Body of pancreas (tissue), 4 donors: Measurements from ENCODE around the gene CRYBG3. TPM values are rescaled to one million over a fixed set of nuclear protein-coding genes. Genes with fewer than 3 reads are reported as not detected.

Experiments used
- ATAC-seq: fragments of 150-250 bp; one replicate; pipeline ENCODE4 v1.9.1; 2016
- DNase-seq, 4 donors: peaks; one replicate each; pipeline ENCODE4 v3.0.0-alpha.2; 2019
- H3K27ac ChIP-seq, 4 donors: fragments of 200-600 bp; sonication (generic); 1 replicate in 3 of 4; 2 replicates in 1 of 4; pipeline versions ENCODE4 v1.5.1 to v1.6.1; 2016 to 2019; ENCODE audit warnings: mild to moderate bottlenecking in 1 of 4, mixed read lengths in 1 of 4, moderate library complexity in 1 of 4
- H3K27me3 ChIP-seq, 2 donors: fragments of 200-600 bp; sonication (generic); one replicate each; pipeline ENCODE4 v1.6.0; 2016; ENCODE audit warnings: mild to moderate bottlenecking in 1 of 2
- H3K36me3 ChIP-seq, 2 donors: fragments of 200-600 bp; sonication (generic); replicated peaks in 1 of 2; 2 replicates each; pipeline ENCODE4 v1.5.1; 2016; ENCODE audit warnings: low read depth in 2 of 2; ENCODE audit not compliant: insufficient read depth in 1 of 2
- H3K4me1 ChIP-seq: fragments of 200-600 bp; sonication (generic); one replicate; pipeline ENCODE4 v1.6.0; 2016
- H3K4me3 ChIP-seq, 2 donors: fragments of 200-600 bp; sonication (generic); 1 replicate in 1 of 2; 2 replicates in 1 of 2; pipeline ENCODE4 v1.5.1; 2016 to 2019
- H3K9me3 ChIP-seq, 3 donors: fragments of 200-600 bp; sonication (generic); 1 replicate in 2 of 3; 2 replicates in 1 of 3; pipeline ENCODE4 v1.5.1; 2016
- POLR2A ChIP-seq, 3 donors: fragments of 450-650 bp; IDR thresholded peaks; one replicate each; pipeline ENCODE4 v1.6.1; 2016; ENCODE audit warnings: antibody characterized with exemption in 3 of 3, mild to moderate bottlenecking in 2 of 3
- WGBS, 2 donors: methylation state at CpG; one replicate each; pipeline ENCODE4 v1.1.5; 2017; 5-methylcytosine and 5-hydroxymethylcytosine counted together
- intact Hi-C: fragments of 100-400 bp; cut with DNase I; formaldehyde crosslinking; loops from one replicate; pipeline ENCODE4 v1.15.1; 2023
- total RNA-seq, 2 donors: library from RNA; depleted of rRNA; stranded (reverse); fragments of >200 nt; gene quantifications; one replicate each; pipeline ENCODE4 v1.1.0, GENCODE V29; 2016
- TF ChIP-seq, protein P1 (sequence below), 7 experiments: fragments of 450-650 bp in 4 of 7; fragments of 200-600 bp in 3 of 7; sonication (generic) in 3 of 7; IDR thresholded peaks; one replicate each; pipeline ENCODE4 v1.5.1; 2016 to 2019; ENCODE audit warnings: antibody characterized with exemption in 7 of 7

The CRYBG3 gene
- 10 to 100 TPM; 14.5 to 17.1 TPM for total RNA-seq

DNA sequence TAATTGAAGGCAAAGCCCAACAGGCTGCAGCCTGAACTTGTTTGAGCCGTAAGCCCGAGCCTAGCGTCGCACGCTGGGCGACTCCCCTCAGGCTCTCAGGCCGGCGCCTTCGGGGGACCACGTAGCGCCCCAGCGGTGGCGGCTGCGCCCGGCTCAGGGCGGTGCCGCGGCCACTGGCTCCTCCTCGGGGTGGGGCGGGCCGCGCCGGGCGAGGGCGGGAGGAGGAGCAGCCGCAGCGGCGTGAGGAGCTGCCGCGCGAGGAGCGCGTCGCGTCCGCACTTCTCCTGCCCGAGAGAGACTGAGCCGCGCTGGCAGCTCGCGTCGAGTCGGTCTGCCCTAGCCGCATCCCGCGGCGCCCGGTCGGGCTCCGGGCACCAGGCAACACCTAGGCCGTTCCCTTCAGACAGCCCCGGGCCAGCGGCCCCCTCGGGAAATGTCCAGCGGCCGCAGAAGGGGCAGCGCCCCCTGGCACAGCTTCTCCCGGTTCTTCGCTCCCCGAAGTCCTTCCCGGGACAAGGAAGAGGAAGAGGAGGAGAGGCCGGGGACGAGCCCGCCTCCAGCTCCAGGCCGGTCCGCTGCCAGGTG lies at the start of gene CRYBG3:
Gene CRYBG3, plus strand, starts transcription at position 238 of the 585 bp plus-strand sequence. Its CDS starts 196 bp downstream, at position 434.
- ATAC-seq (peak; percentile 95), DNase-seq (peak; percentile 80 to 86 (median 81))
- H3K9me3 ChIP-seq: no peaks in the 10 kb centered on the region
- H3K27me3 ChIP-seq: no peaks in the 10 kb centered on the region
- H3K4me3 ChIP-seq: peak within 1 kb of the TSS; percentile 64 to 90
- H3K4me1 ChIP-seq: peaks cover 18% of the 10 kb centered on the region
- TF ChIP-seq, protein P1, sequence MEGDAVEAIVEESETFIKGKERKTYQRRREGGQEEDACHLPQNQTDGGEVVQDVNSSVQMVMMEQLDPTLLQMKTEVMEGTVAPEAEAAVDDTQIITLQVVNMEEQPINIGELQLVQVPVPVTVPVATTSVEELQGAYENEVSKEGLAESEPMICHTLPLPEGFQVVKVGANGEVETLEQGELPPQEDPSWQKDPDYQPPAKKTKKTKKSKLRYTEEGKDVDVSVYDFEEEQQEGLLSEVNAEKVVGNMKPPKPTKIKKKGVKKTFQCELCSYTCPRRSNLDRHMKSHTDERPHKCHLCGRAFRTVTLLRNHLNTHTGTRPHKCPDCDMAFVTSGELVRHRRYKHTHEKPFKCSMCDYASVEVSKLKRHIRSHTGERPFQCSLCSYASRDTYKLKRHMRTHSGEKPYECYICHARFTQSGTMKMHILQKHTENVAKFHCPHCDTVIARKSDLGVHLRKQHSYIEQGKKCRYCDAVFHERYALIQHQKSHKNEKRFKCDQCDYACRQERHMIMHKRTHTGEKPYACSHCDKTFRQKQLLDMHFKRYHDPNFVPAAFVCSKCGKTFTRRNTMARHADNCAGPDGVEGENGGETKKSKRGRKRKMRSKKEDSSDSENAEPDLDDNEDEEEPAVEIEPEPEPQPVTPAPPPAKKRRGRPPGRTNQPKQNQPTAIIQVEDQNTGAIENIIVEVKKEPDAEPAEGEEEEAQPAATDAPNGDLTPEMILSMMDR (IDR thresholded peaks at IDR 0.05): peak in 4 of 7 experiments; percentile 8 to 29 (median 27)
- peak; percentile 79 to 86 (median 84) for TF ChIP-seq POLR2A (IDR thresholded peaks at IDR 0.05)
- WGBS, 2 donors: 0% methylated on average over 15 to 65 of the region's 66 CpGs
- peak within 1 kb of the TSS; percentile 63 to 91 (median 80) for H3K27ac ChIP-seq
- H3K36me3 ChIP-seq: no peaks in the 10 kb centered on the region
- intact Hi-C loops: no loop called here

DNA sequence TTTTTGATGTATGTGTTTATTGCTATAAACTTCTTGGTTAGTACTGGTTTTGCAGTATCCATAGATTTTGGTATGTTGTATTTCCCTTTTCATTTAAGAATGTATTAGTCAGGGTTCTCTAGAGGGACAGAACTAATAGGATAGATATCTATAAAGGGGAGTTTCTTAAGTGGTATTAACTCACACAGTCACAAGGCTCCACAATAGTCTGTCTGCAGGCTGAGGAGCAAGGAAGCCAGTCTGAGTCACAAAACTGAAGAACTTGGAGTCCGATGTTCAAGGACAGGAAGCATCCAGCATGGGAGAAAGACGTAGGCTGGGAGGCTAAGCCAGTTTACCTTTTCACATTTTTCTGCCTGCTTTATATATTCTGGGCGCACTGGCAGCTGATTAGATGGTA lies 48.9 kb upstream of the CRYBG3 start:
- 90% methylated on average over 3 of the region's 3 CpGs for WGBS, 2 donors
- H3K4me3 ChIP-seq: no peak overlapping the region

DNA sequence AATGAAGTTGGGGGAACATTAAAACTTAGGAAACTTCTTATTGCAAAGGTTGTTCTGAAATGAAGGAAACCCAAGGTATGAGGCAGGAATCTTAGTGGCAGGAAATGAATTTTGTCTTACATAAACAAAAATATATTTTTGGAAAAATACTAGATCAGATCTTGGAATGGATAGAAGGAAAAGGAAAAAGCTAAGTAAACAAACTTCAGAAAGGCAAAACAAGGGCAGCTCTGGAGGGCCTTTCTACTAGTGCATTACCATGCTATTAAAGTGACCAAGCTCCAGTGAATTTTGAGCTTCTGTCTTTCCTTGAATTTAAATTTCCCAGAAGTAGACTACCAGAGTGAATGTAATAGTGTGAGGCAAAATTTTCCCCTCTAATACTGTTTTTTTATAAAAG lies 43.7 kb upstream of the CRYBG3 start:
- ATAC-seq (no peak), DNase-seq (no peak)
- no peaks in the 10 kb centered on the region for H3K9me3 ChIP-seq
- no peak overlapping the region for H3K27ac ChIP-seq
- H3K36me3 ChIP-seq: no peaks in the 10 kb centered on the region
- no peak for TF ChIP-seq POLR2A (IDR thresholded peaks at IDR 0.05)
- TF ChIP-seq, protein P1 (IDR thresholded peaks at IDR 0.05): no peak
- intact Hi-C loops: no loop called here
- H3K27me3 ChIP-seq: no peaks in the 10 kb centered on the region
- H3K4me3 ChIP-seq: no peak overlapping the region
- H3K4me1 ChIP-seq: no peaks in the 10 kb centered on the region

More for the DNA sequence above, 48.9 kb upstream of the CRYBG3 start:
- Histone ChIP-seq H3K9me3 (no peaks in the 10 kb centered on the region), H3K36me3 (peaks cover 0 to 2% of the 10 kb centered on the region in 2 donors), H3K4me1 (no peaks in the 10 kb centered on the region), H3K27me3 (no peaks in the 10 kb centered on the region), H3K27ac (no peak overlapping the region)
- TF ChIP-seq POLR2A (IDR thresholded peaks at IDR 0.05): no peak
- TF ChIP-seq, protein P1 (IDR thresholded peaks at IDR 0.05): no peak
- ATAC-seq (no peak), DNase-seq (no peak)
- intact Hi-C loops: no loop called here

DNA sequence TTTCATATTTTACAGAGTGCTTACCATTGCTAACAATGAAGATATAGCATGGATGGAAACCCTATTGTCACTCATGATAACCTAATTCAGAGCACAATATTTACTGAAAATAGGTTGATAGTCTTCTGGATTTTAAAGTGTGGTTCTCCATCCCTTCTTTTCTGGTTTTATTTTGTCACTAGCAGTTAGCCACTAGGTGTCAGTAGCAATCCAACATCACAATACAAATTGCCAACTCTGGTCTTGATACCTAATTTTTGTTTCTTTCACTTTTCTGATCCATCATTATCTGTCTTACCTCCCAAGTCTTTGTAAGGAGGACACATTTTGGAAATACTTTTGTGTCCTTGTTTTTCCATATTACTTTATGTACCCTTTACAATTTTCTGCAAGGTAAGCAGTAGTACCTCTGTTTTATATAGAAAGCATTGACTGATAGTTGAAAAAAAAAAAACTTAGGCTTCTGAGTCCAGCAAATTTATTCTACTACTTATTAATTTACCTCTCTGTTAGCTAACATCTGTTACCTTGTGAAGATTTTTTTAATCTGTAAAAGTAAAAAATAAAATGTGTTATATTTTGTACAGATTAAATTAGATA lies 28.3 kb upstream of the CRYBG3 start:
- Histone ChIP-seq H3K4me1 (no peaks in the 10 kb centered on the region), H3K4me3 (no peak overlapping the region), H3K36me3 (peaks cover 0 to 5% of the 10 kb centered on the region in 2 donors), H3K27ac (no peak overlapping the region), H3K27me3 (no peaks in the 10 kb centered on the region), H3K9me3 (no peaks in the 10 kb centered on the region)
- TF ChIP-seq POLR2A (IDR thresholded peaks at IDR 0.05): no peak
- TF ChIP-seq, protein P1 (IDR thresholded peaks at IDR 0.05): peak; percentile 50 to 91 (median 85)
- peak in 1 of 4 donors; percentile 12 for DNase-seq
- ATAC-seq: peak; percentile 48
- intact Hi-C loops: no loop called here
